A549 (cell line): ENCODE results near the gene HNRNPAB. TPM values are rescaled to one million over a fixed set of nuclear protein-coding genes. Genes with fewer than 3 reads are reported as not detected.

Experiments
- ATAC-seq, 2 experiments: fragments of 200-7000 bp in 1 of 2; fragments of >200 bp in 1 of 2; cut with Nextera tagmentation in 1 of 2; cut with Tn5 transposase in 1 of 2; 3 replicates each; pipeline versions ENCODE4 v1.8.0 to v1.9.1; 2018 to 2020; ENCODE audit warnings: mild to moderate bottlenecking in 1 of 2, moderate library complexity in 1 of 2
- CTCF ChIA-PET: fragments of 300-600 bp; sonication (Branson Sonifier 250); formaldehyde crosslinking; extraction: SDS; loops from one replicate; lab custom pipeline; 2021; ENCODE audit warnings: antibody characterized with exemption, inconsistent platforms; lab: Yijun Ruan, JAX
- POLR2A ChIA-PET: fragments of 350-600 bp; formaldehyde crosslinking; extraction: SDS; loops from one replicate; lab custom pipeline; 2021; ENCODE audit warnings: antibody characterized with exemption, inconsistent platforms; lab: Yijun Ruan, JAX
- DNase-seq, 2 experiments: peaks; one replicate each; pipeline versions ENCODE4 v3.0.0 to v3.0.0-alpha.2; 2011 to 2016; ENCODE audit warnings: low read depth in 1 of 2, low spot score in 1 of 2
- FAIRE-seq: peaks from 2 replicates; lab custom pipeline; 2011; peaks lifted over from hg19 to GRCh38; lab: Jason Lieb, UNC
- H3K27ac ChIP-seq, 2 experiments: fragments of >200 bp; sonication (Bioruptor Twin); formaldehyde crosslinking; 3 replicates each; pipeline ENCODE4 v1.5.1; 2016 to 2017
- H3K4me1 ChIP-seq: fragments of >200 bp; sonication (Bioruptor Twin); formaldehyde crosslinking; 3 replicates; pipeline ENCODE4 v1.6.1; 2016
- H3K4me2 ChIP-seq: fragments of >200 bp; sonication (Bioruptor Twin); formaldehyde crosslinking; 3 replicates; pipeline ENCODE4 v1.6.1; 2016
- H3K4me3 ChIP-seq: fragments of >200 bp; sonication (Bioruptor Twin); formaldehyde crosslinking; 3 replicates; pipeline ENCODE4 v1.5.1; 2016
- H3K9me3 ChIP-seq: fragments of >200 bp; sonication (Bioruptor Twin); formaldehyde crosslinking; 3 replicates; pipeline ENCODE4 v1.6.1; 2016
- BHLHE40 ChIP-seq: IDR thresholded peaks from 2 replicates; pipeline ENCODE4 v1.6.1; 2012; ENCODE audit warnings: low read depth, low read length, inconsistent platforms
- CEBPB ChIP-seq, 2 experiments: fragments of >200 bp in 1 of 2; sonication (Bioruptor Twin) in 1 of 2; formaldehyde crosslinking in 1 of 2; IDR thresholded peaks; 2 replicates each; pipeline ENCODE4 v1.6.1; 2012 to 2016
- EHMT2 ChIP-seq: fragments of 200-600 bp; sonication (generic); IDR thresholded peaks from 2 replicates; pipeline ENCODE4 v1.6.1; 2016; ENCODE audit warnings: antibody characterized with exemption, low read depth, mild to moderate bottlenecking, moderate library complexity
- ESRRA ChIP-seq: fragments of 150-350 bp; IDR thresholded peaks from 2 replicates; pipeline ENCODE4 v1.6.1; 2014; ENCODE audit warnings: mild to moderate bottlenecking, low read length, borderline replicate concordance
- FOSB ChIP-seq: fragments of 250-450 bp; sonication (Bioruptor Pico); IDR thresholded peaks from 2 replicates; pipeline ENCODE4 v1.5.0; 2020; ENCODE audit warnings: mild to moderate bottlenecking, moderate library complexity
- HDAC2 ChIP-seq: fragments of 200-600 bp; sonication (generic); IDR thresholded peaks from 2 replicates; pipeline ENCODE4 v1.6.1; 2016
- HOXA7 ChIP-seq: fragments of 250-450 bp; sonication (Bioruptor Pico); IDR thresholded peaks from 2 replicates; pipeline ENCODE4 v1.5.0; 2020; ENCODE audit warnings: mild to moderate bottlenecking, moderate library complexity
- HOXB5 ChIP-seq: fragments of 250-450 bp; sonication (Bioruptor Pico); IDR thresholded peaks from 2 replicates; pipeline ENCODE4 v1.5.0; 2020; ENCODE audit warnings: mild to moderate bottlenecking, moderate library complexity
- JUNB ChIP-seq: fragments of >200 bp; sonication (Bioruptor Twin); formaldehyde crosslinking; IDR thresholded peaks from 2 replicates; pipeline ENCODE4 v1.6.1; 2016
- KDM5A ChIP-seq: fragments of 200-600 bp; sonication (generic); IDR thresholded peaks from 2 replicates; pipeline ENCODE4 v1.6.1; 2016; ENCODE audit warnings: antibody characterized with exemption, mild to moderate bottlenecking
- MYC ChIP-seq: IDR thresholded peaks from 2 replicates; pipeline ENCODE4 v1.6.1; 2012; ENCODE audit warnings: mild to moderate bottlenecking, inconsistent platforms, low read length, improper control_type of control experiment, borderline replicate concordance
- NR3C1 ChIP-seq: fragments of >200 bp; sonication (Bioruptor Twin); formaldehyde crosslinking; IDR thresholded peaks from 3 replicates; pipeline ENCODE4 v1.6.1; 2017
- POLR2A ChIP-seq: IDR thresholded peaks from 2 replicates; pipeline ENCODE4 v1.6.1; 2012; ENCODE audit warnings: mild to moderate bottlenecking, low read length
- POLR2AphosphoS2 ChIP-seq: conservative IDR thresholded peaks from 2 replicates; pipeline ENCODE4 v1.6.1; 2012; ENCODE audit warnings: low read length, improper control_type of control experiment, inconsistent platforms
- RAD21 ChIP-seq, 2 experiments: fragments of >200 bp in 1 of 2; sonication (Bioruptor Twin) in 1 of 2; formaldehyde crosslinking in 1 of 2; IDR thresholded peaks in 1 of 2; conservative IDR thresholded peaks in 1 of 2; 2 replicates in 1 of 2; 3 replicates in 1 of 2; pipeline ENCODE4 v1.6.1; 2012 to 2018; ENCODE audit warnings: inconsistent platforms in 1 of 2
- SMC3 ChIP-seq: fragments of >200 bp; sonication (Bioruptor Twin); formaldehyde crosslinking; IDR thresholded peaks from 3 replicates; pipeline ENCODE4 v1.6.1; 2018; ENCODE audit warnings: inconsistent platforms
- SREBF2 ChIP-seq: fragments of 450-650 bp; IDR thresholded peaks from 2 replicates; pipeline ENCODE4 v1.6.1; 2014; ENCODE audit warnings: mild to moderate bottlenecking, moderate library complexity
- TFCP2L1 ChIP-seq: fragments of 250-450 bp; sonication (Bioruptor Pico); IDR thresholded peaks from 2 replicates; pipeline ENCODE4 v1.5.0; 2021; ENCODE audit warnings: mild to moderate bottlenecking
- ZC3H11A ChIP-seq: fragments of 450-650 bp; IDR thresholded peaks from 2 replicates; pipeline ENCODE4 v1.6.1; 2014; ENCODE audit warnings: antibody characterized with exemption, mild to moderate bottlenecking
- ZNF302 ChIP-seq: fragments of 250-450 bp; sonication (Bioruptor Pico); IDR thresholded peaks from 2 replicates; pipeline ENCODE4 v1.9.0; 2021; ENCODE audit warnings: inconsistent platforms, mild to moderate bottlenecking, moderate library complexity
- WGBS: methylation state at CpG from one replicate; pipeline ENCODE4 v1.1.6; 2017; ENCODE audit errors: missing lambda C conversion rate; 5-methylcytosine and 5-hydroxymethylcytosine counted together
- polyA plus RNA-seq, 4 experiments: library from polyadenylated mRNA; depleted of rRNA in 3 of 4; stranded (reverse); fragments of >200 nt; fragmentation: RNase III in 1 of 4; extraction: RNeasy Plus Mini Kit Qiagen cat#74134 plus additional on column Dnase treatment in 1 of 4; gene quantifications; 2 replicates in 3 of 4; 3 replicates in 1 of 4; pipeline ENCODE4 v1.2.3, GENCODE V29; 2011 to 2017
- TF ChIP-seq, protein P1 (sequence below): fragments of >200 bp; sonication (Bioruptor Twin); formaldehyde crosslinking; IDR thresholded peaks from 3 replicates; pipeline ENCODE4 v1.5.1; 2016
- TF ChIP-seq, protein P2 (sequence below): fragments of >200 bp; sonication (Bioruptor Twin); formaldehyde crosslinking; IDR thresholded peaks from 2 replicates; pipeline ENCODE4 v1.6.1; 2016
- TF ChIP-seq, protein P3 (sequence below): IDR thresholded peaks from 2 replicates; pipeline ENCODE4 v1.6.1; 2012
- TF ChIP-seq, protein P4 (sequence below): IDR thresholded peaks from 2 replicates; pipeline ENCODE4 v1.6.1; 2012; ENCODE audit warnings: low read depth, borderline replicate concordance

HNRNPAB gene
- polyA plus RNA-seq, 2 of the 4 experiments (the other 2 are of a cell fraction), result 200 to 352 TPM

DNA sequence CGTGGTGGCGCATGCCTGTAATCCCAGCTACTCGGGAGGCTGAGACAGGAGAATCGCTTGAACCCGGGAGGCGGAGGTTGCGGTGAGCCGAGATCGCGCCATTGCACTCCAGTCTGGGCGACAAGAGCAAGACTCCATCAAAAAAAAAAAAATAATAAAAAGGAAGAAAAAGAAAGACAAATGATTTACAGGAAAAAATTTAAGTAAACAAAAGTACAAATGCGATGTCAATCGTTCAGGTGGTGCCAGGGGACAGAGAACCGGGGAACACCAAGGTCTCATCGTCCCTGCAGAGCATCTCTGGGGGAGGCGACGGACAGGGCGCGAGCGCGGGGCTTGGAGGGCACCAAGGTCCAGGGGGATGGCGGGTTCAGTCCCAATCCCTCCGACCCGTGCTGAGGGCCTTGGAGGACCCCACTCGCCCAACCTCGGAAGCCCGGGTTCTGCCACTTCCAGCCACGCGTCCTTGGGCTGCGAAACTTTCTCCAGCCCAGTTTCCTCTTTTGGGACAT lies 607 bp upstream of the HNRNPAB start (continued):
- TF ChIP-seq, protein P1, sequence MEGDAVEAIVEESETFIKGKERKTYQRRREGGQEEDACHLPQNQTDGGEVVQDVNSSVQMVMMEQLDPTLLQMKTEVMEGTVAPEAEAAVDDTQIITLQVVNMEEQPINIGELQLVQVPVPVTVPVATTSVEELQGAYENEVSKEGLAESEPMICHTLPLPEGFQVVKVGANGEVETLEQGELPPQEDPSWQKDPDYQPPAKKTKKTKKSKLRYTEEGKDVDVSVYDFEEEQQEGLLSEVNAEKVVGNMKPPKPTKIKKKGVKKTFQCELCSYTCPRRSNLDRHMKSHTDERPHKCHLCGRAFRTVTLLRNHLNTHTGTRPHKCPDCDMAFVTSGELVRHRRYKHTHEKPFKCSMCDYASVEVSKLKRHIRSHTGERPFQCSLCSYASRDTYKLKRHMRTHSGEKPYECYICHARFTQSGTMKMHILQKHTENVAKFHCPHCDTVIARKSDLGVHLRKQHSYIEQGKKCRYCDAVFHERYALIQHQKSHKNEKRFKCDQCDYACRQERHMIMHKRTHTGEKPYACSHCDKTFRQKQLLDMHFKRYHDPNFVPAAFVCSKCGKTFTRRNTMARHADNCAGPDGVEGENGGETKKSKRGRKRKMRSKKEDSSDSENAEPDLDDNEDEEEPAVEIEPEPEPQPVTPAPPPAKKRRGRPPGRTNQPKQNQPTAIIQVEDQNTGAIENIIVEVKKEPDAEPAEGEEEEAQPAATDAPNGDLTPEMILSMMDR, result no peak
- no peak for TF ChIP-seq ZC3H11A
- TF ChIP-seq NR3C1, result no peak
- no peak for TF ChIP-seq RAD21 (conservative IDR thresholded peaks at IDR 0.05 in 1 of 2, IDR thresholded peaks at IDR 0.05 in 1 of 2)
- TF ChIP-seq POLR2A, result no peak
- TF ChIP-seq SREBF2, result no peak
- TF ChIP-seq CEBPB (IDR thresholded peaks at IDR 0.05), result no peak
- TF ChIP-seq KDM5A, result no peak
- no peak for TF ChIP-seq HOXB5 (CRISPR knock-in tag)

DNA sequence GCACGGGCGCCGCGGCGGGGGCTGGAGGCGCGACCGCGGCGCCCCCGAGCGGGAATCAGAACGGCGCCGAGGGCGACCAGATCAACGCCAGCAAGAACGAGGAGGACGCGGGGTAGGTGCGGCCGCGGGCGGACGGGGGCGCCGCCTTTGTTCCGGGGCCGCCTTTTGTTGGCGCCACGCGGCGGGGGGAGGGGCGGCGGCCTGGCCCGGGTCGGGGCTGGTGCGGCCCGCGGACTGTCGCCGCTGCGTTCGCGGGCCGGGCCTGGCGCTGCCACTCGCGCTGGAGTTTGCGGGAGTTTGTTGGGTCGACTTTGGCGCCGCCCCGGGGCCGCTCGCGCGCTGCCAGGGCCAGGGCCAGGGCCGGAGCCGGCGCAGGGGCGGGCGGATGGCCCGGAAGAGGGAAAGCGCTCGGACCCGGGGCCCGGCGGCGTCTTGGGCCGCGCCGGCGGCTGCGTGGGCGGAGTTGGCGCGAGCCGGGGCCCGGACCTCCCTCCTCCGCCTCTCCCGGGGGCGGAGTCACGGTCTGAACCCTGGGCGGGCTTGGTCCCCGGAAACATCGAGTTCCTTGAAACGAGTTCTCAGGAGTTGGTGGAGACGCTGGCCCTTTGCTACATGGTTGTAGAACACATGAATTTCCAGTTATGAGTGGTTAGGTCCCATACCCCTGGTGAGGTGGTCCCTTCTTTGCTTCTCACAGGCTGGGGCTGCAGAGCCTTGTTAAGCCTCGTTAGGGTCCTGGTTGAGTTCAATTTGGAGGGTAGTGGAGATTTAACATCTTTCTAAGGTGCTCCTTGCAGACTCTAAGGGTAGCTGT lies 809 bp downstream of the HNRNPAB start:
- DNase-seq (peak; percentile 66 to 82), FAIRE-seq (no peak), ATAC-seq (peak; percentile 51 to 60)
- ChIA-PET POLR2A (interaction anchor here (0.5 to 1.5 kb wide), 15 partner anchors 8 to 1418 kb away, joined by 3 to 18 read pairs (median 4); partner anchors contain the start of genes HNRNPH1, NHP2 and PHYKPL), CTCF (interaction anchor here (1.0 to 1.3 kb wide), 2 partner anchors 11 to 130 kb away, joined by 4 read pairs; no protein-coding TSS in a partner anchor)
- H3K4me3 ChIP-seq, result peak overlapping the region; percentile 96
- no peaks in the 10 kb centered on the region for H3K9me3 ChIP-seq
- TF ChIP-seq, protein P2, sequence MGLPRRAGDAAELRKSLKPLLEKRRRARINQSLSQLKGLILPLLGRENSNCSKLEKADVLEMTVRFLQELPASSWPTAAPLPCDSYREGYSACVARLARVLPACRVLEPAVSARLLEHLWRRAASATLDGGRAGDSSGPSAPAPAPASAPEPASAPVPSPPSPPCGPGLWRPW, result no peak
- TF ChIP-seq MYC, result peak; percentile 71; the same call in 1 of the 2 replicates
- TF ChIP-seq POLR2AphosphoS2, result no peak
- TF ChIP-seq EHMT2, result no peak
- TF ChIP-seq ZNF302 (CRISPR knock-in tag), result no peak
- no peak for TF ChIP-seq HDAC2
- TF ChIP-seq, protein P3, sequence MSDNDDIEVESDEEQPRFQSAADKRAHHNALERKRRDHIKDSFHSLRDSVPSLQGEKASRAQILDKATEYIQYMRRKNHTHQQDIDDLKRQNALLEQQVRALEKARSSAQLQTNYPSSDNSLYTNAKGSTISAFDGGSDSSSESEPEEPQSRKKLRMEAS, result no peak
- TF ChIP-seq HOXA7, result no peak
- TF ChIP-seq BHLHE40, result no peak
- H3K4me2 ChIP-seq, result peak overlapping the region; percentile 89
- H3K27ac ChIP-seq, result peak overlapping the region; percentile 94 to 95
- H3K4me1 ChIP-seq, result peaks cover 30% of the 10 kb centered on the region
- 1% methylated on average over 8 of the region's 90 CpGs for WGBS

DNA sequence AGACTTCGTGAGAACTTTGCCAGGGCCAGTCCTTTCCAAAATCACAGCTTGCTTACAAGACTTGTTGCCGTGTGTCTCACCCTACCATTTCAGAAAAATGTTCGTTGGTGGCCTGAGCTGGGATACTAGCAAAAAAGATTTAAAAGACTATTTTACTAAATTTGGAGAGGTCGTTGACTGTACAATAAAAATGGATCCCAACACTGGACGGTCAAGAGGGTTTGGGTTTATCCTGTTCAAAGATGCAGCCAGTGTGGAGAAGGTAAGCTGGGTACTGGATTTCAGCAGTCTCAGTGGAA lies 1.4 kb downstream of the HNRNPAB start:
- DNase-seq (no peak), FAIRE-seq (no peak), ATAC-seq (no peak)
- Histone ChIP-seq H3K9me3 (no peaks in the 10 kb centered on the region), H3K27ac (peak overlapping the region; percentile 94 to 95), H3K4me2 (peak overlapping the region; percentile 89), H3K4me3 (peak overlapping the region; percentile 96), H3K4me1 (peaks cover 30% of the 10 kb centered on the region)
- WGBS, result 2% methylated on average over 5 of the region's 5 CpGs
- CTCF ChIA-PET, result no interaction called here
- POLR2A ChIA-PET, result interaction anchor here (0.6 kb wide), 1 partner anchor 25 kb away, joined by 8 read pairs; no protein-coding TSS in a partner anchor
- TF ChIP-seq, protein P4, sequence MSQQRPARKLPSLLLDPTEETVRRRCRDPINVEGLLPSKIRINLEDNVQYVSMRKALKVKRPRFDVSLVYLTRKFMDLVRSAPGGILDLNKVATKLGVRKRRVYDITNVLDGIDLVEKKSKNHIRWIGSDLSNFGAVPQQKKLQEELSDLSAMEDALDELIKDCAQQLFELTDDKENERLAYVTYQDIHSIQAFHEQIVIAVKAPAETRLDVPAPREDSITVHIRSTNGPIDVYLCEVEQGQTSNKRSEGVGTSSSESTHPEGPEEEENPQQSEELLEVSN, result no peak
- TF ChIP-seq ESRRA, result no peak
- TF ChIP-seq ZC3H11A, result no peak
- no peak for TF ChIP-seq FOSB (CRISPR knock-in tag)
- TF ChIP-seq EHMT2, result no peak
- no peak for TF ChIP-seq JUNB
- no peak for TF ChIP-seq TFCP2L1
- TF ChIP-seq SMC3, result no peak
